Measurements from ENCODE around the gene CYP2E1. TPM values are rescaled to one million over a fixed set of nuclear protein-coding genes. Genes with fewer than 3 reads are reported as not detected.

CYP2E1 gene
- total and polyA plus RNA-seq, 2 of the 13 experiments (the other 11 are each of a cell fraction or from before 2014, with no cell fraction given), result 0.27 to 0.63 TPM

GRCh38 chr10:133565441-133566294 is 38.5 kb downstream of the CYP2E1 start, which contains the start of gene SYCE1 (continued):
- TF ChIP-seq BHLHE40 (IDR thresholded peaks at IDR 0.05; ENCODE audit: low read length), result no peak
- no peak for TF ChIP-seq SKI (IDR thresholded peaks at IDR 0.05; ENCODE audit: partially characterized antibody)
- TF ChIP-seq ARNTL (CRISPR knock-in tag; IDR thresholded peaks at IDR 0.05), result no peak
- TF ChIP-seq ATF7-NPFF (CRISPR knock-in tag; IDR thresholded peaks at IDR 0.05; ENCODE audit: low read depth), result no peak
- TF ChIP-seq ZNF329 (CRISPR knock-in tag; IDR thresholded peaks at IDR 0.05; ENCODE audit: low read depth), result no peak
- no peak for TF ChIP-seq PTBP1 (IDR thresholded peaks at IDR 0.05; ENCODE audit: low read depth, low read length, poor library complexity, severe bottlenecking)
- TF ChIP-seq REPIN1 (CRISPR knock-in tag; IDR thresholded peaks at IDR 0.05; ENCODE audit: borderline replicate concordance, low read depth), result no peak
- TF ChIP-seq ZNF589 (CRISPR knock-in tag; conservative IDR thresholded peaks at IDR 0.05), result no peak
- TF ChIP-seq HMG20B (CRISPR knock-in tag; conservative IDR thresholded peaks at IDR 0.05), result no peak

- no peak for DNase-seq (ENCODE audit: low spot score)
- intact Hi-C loops (cut with micrococcal nuclease; ENCODE audit: unreplicated experiment) (no loop called here), in situ Hi-C loops (cut with HindIII; ENCODE audit: extremely low pct_ligation_motif_present, low pct_unique_long_range_greater_than_20kb) (no loop called here)
- no peak overlapping the region for H3K27ac ChIP-seq (ENCODE audit: extremely low read length, insufficient read depth, low read length)
- CTCF ChIA-PET (ENCODE audit: low intra/inter-chr PET ratio, low total read pairs), result no interaction called here
- no peaks in the 10 kb centered on the region for H4K20me1 ChIP-seq (ENCODE audit: insufficient read depth, low read length)
- H3K9ac ChIP-seq (ENCODE audit: insufficient read depth, low read depth, low read length), result no peak overlapping the region
- no TSS peak for BruUV-seq (replicated peaks)
- no peak overlapping the region for H3K4me2 ChIP-seq (ENCODE audit: low read depth, low read length)
- H3K4me1 ChIP-seq (ENCODE audit: insufficient read depth, low read length), result no peaks in the 10 kb centered on the region
- H3K9me3 ChIP-seq (ENCODE audit: low read length), result no peaks in the 10 kb centered on the region
- FAIRE-seq, result no peak
- H3K4me3 ChIP-seq (replicated peaks in 1 of 3; ENCODE audit: insufficient read depth in 1 of 3, low read depth in 2 of 3, low read length in 3 of 3), result no peak overlapping the region
- H3K27me3 ChIP-seq (ENCODE audit: control insufficient read depth in 1 of 2, insufficient read depth in 2 of 2, low read length in 2 of 2), result 0 out of 5 replicates have a peak, but pooled peaks cover 0 to 9% of the 10 kb centered on the region in 2 experiments
- TF ChIP-seq ZUFSP (CRISPR knock-in tag; IDR thresholded peaks at IDR 0.05; ENCODE audit: borderline replicate concordance) (no peak), ZNF816 (CRISPR knock-in tag; IDR thresholded peaks at IDR 0.05; ENCODE audit: borderline replicate concordance) (no peak), ARNT2 (CRISPR knock-in tag; IDR thresholded peaks at IDR 0.05; ENCODE audit: low read depth) (no peak), MXI1 (IDR thresholded peaks at IDR 0.05; ENCODE audit: borderline replicate concordance, low read depth, low read length) (no peak), ZSCAN29 (CRISPR knock-in tag; conservative IDR thresholded peaks at IDR 0.05) (no peak), ZSCAN25 (CRISPR knock-in tag; IDR thresholded peaks at IDR 0.05) (no peak), ZNF841 (CRISPR knock-in tag; IDR thresholded peaks at IDR 0.05; ENCODE audit: borderline replicate concordance) (no peak), ZBTB4 (CRISPR knock-in tag; IDR thresholded peaks at IDR 0.05; ENCODE audit: borderline replicate concordance) (no peak), SAFB2 (CRISPR knock-in tag; IDR thresholded peaks at IDR 0.05; ENCODE audit: borderline replicate concordance, low read depth) (no peak), JARID2 (CRISPR knock-in tag; IDR thresholded peaks at IDR 0.05; ENCODE audit: insufficient replicate concordance) (no peak)
- POLR2A ChIA-PET, result no interaction called here
- no peak overlapping the region for H2AFZ ChIP-seq (ENCODE audit: low read length)
- H3K36me3 ChIP-seq (replicated peaks in 1 of 2; ENCODE audit: control insufficient read depth in 1 of 2, insufficient read depth in 2 of 2, low read length in 2 of 2), result no peaks in the 10 kb centered on the region
- ATAC-seq, result no peak
- no peaks in the 10 kb centered on the region for H3K79me2 ChIP-seq (ENCODE audit: insufficient read depth, low read length)
- WGBS (ENCODE audit: low lambda C conversion rate), result 17% methylated on average over 5 of the region's 5 CpGs
Measured at GRCh38 chr10:133567119-133567518, 40.0 kb downstream of the CYP2E1 start.
